HepG2 (cell line): ENCODE results near the gene SLC35A3. TPM values are rescaled to one million over a fixed set of nuclear protein-coding genes. Genes with fewer than 3 reads are reported as not detected.

Experiments used
- ATAC-seq: fragments of 200-7000 bp; cut with Tn5 transposase; 3 replicates; pipeline ENCODE4 v1.9.1; 2020; ENCODE audit warnings: mild to moderate bottlenecking, moderate library complexity
- BruUV-seq: library from RNA; stranded (reverse); fragments of 400-500 nt; replicated peaks from 2 replicates; lab custom pipeline; 2021; lab: Mats Ljungman, UMichigan
- CTCF ChIA-PET: fragments of 300-600 bp; formaldehyde crosslinking; extraction: SDS; loops from one replicate; lab custom pipeline; 2021; ENCODE audit warnings: low total read pairs, inconsistent platforms, low intra/inter-chr PET ratio; lab: Yijun Ruan, JAX
- POLR2A ChIA-PET: fragments of 350-600 bp; sonication (Branson Sonifier 250); formaldehyde crosslinking; loops from one replicate; lab custom pipeline; 2020; ENCODE audit warnings: antibody characterized with exemption, inconsistent platforms; lab: Yijun Ruan, JAX
- DNase-seq: peaks from one replicate; pipeline ENCODE4 v3.0.0-alpha.2; 2015; ENCODE audit warnings: low spot score
- FAIRE-seq: peaks from 3 replicates; lab custom pipeline; 2011; peaks lifted over from hg19 to GRCh38; lab: Jason Lieb, UNC
- H2AFZ ChIP-seq: one replicate; pipeline ENCODE4 v1.6.1; 2011; ENCODE audit warnings: low read length, inconsistent platforms
- H3K27ac ChIP-seq: fragments of 300-600 bp; 3 replicates; pipeline ENCODE4 v1.8.0; 2011; ENCODE audit warnings: mixed run types, mild to moderate bottlenecking, mixed read lengths, low read length, inconsistent platforms; ENCODE audit not compliant: insufficient read depth; ENCODE audit errors: extremely low read length
- H3K27me3 ChIP-seq, 2 experiments: fragments of 200-600 bp in 1 of 2; 2 replicates in 1 of 2; 3 replicates in 1 of 2; pipeline versions ENCODE4 v1.6.0 to v1.8.0; 2011; ENCODE audit warnings: low read length in 2 of 2, mild to moderate bottlenecking in 2 of 2, moderate library complexity in 2 of 2, inconsistent platforms in 1 of 2; ENCODE audit not compliant: insufficient read depth in 2 of 2, control insufficient read depth in 1 of 2
- H3K36me3 ChIP-seq, 2 experiments: fragments of 200-600 bp in 1 of 2; replicated peaks in 1 of 2; 2 replicates in 1 of 2; 3 replicates in 1 of 2; pipeline versions ENCODE4 v1.5.1 to v1.8.0; 2011; ENCODE audit warnings: low read length in 2 of 2, inconsistent platforms in 1 of 2; ENCODE audit not compliant: insufficient read depth in 2 of 2, control insufficient read depth in 1 of 2
- H3K4me1 ChIP-seq: 2 replicates; pipeline ENCODE4 v1.5.1; 2012; ENCODE audit warnings: low read length, inconsistent platforms; ENCODE audit not compliant: insufficient read depth
- H3K4me2 ChIP-seq: 2 replicates; pipeline ENCODE4 v1.6.0; 2011; ENCODE audit warnings: low read depth, low read length, inconsistent platforms
- H3K4me3 ChIP-seq, 3 experiments: fragments of 200-600 bp in 1 of 3; sonication (generic), shearing (Covaris generic) in 1 of 3; replicated peaks in 1 of 3; 2 replicates each; pipeline ENCODE4 v1.5.1; 2011 to 2016; ENCODE audit warnings: low read length in 3 of 3, inconsistent platforms in 2 of 3, low read depth in 2 of 3, mild to moderate bottlenecking in 2 of 3, control low read depth in 1 of 3, mixed read lengths in 1 of 3; ENCODE audit not compliant: insufficient read depth in 1 of 3
- H3K79me2 ChIP-seq: one replicate; pipeline ENCODE4 v1.6.1; 2011; ENCODE audit warnings: low read length, inconsistent platforms; ENCODE audit not compliant: insufficient read depth
- H3K9ac ChIP-seq: 2 replicates; pipeline ENCODE4 v1.6.0; 2011; ENCODE audit warnings: mild to moderate bottlenecking, low read depth, low read length, inconsistent platforms; ENCODE audit not compliant: insufficient read depth
- H3K9me3 ChIP-seq: 2 replicates; pipeline ENCODE4 v1.5.1; 2012; ENCODE audit warnings: mild to moderate bottlenecking, low read length
- H4K20me1 ChIP-seq: 2 replicates; pipeline ENCODE4 v1.6.0; 2011; ENCODE audit warnings: inconsistent platforms, mild to moderate bottlenecking, low read length, moderate library complexity; ENCODE audit not compliant: insufficient read depth
- AFF4 ChIP-seq: sonication (generic); formaldehyde crosslinking; IDR thresholded peaks from 2 replicates; pipeline ENCODE4 v1.4.0; 2020; ENCODE audit warnings: missing genetic modification reagents
- GRHL1 ChIP-seq: sonication (generic); formaldehyde crosslinking; conservative IDR thresholded peaks from 2 replicates; pipeline ENCODE4 v1.8.0; 2022; ENCODE audit warnings: missing genetic modification reagents
- MXD4 ChIP-seq: IDR thresholded peaks from 2 replicates; pipeline ENCODE4 v1.6.1; 2016; ENCODE audit warnings: mild to moderate bottlenecking, missing biosample characterization, missing genetic modification reagents
- POGZ ChIP-seq: sonication (generic); formaldehyde crosslinking; IDR thresholded peaks from 2 replicates; pipeline ENCODE4 v1.4.0; 2020; ENCODE audit warnings: mild to moderate bottlenecking, missing genetic modification reagents
- PREB ChIP-seq: sonication (generic); formaldehyde crosslinking; IDR thresholded peaks from 2 replicates; pipeline ENCODE4 v1.4.0; 2020; ENCODE audit warnings: missing genetic modification reagents
- PTBP1 ChIP-seq: fragments of 200-400 bp; formaldehyde crosslinking; IDR thresholded peaks from 2 replicates; pipeline ENCODE4 v1.6.1; 2018; ENCODE audit warnings: low read length, low read depth; ENCODE audit not compliant: poor library complexity, severe bottlenecking
- RORA ChIP-seq: sonication (generic); formaldehyde crosslinking; IDR thresholded peaks from 2 replicates; pipeline ENCODE4 v1.5.0; 2020; ENCODE audit warnings: mild to moderate bottlenecking, missing genetic modification reagents, moderate library complexity
- SIN3B ChIP-seq: fragments of 150-350 bp; IDR thresholded peaks from 2 replicates; pipeline ENCODE4 v1.6.1; 2014; ENCODE audit warnings: low read length
- ZNF10 ChIP-seq: sonication (generic); formaldehyde crosslinking; IDR thresholded peaks from 2 replicates; pipeline ENCODE4 v1.4.0; 2020; ENCODE audit warnings: mild to moderate bottlenecking, low read depth, missing genetic modification reagents, borderline replicate concordance
- ZNF124 ChIP-seq: sonication (generic); formaldehyde crosslinking; IDR thresholded peaks from 2 replicates; pipeline ENCODE4 v1.4.0; 2020; ENCODE audit warnings: missing genetic modification reagents
- ZNF20 ChIP-seq: sonication (generic); formaldehyde crosslinking; IDR thresholded peaks from 2 replicates; pipeline ENCODE4 v1.4.0; 2020; ENCODE audit warnings: mild to moderate bottlenecking, moderate library complexity, missing genetic modification reagents
- ZNF580 ChIP-seq: IDR thresholded peaks from 2 replicates; pipeline ENCODE4 v1.6.1; 2016; ENCODE audit warnings: low read depth, borderline replicate concordance
- ZNF644 ChIP-seq: IDR thresholded peaks from 2 replicates; pipeline ENCODE4 v1.6.1; 2016; ENCODE audit warnings: low read depth
- WGBS: methylation state at CpG from one replicate; pipeline ENCODE4 v1.1.6; 2017; ENCODE audit warnings: low lambda C conversion rate; 5-methylcytosine and 5-hydroxymethylcytosine counted together
- in situ Hi-C: cut with HindIII; loops from 2 replicates; pipeline ENCODE4 v1.10.0; 2017; ENCODE audit warnings: low pct_unique_long_range_greater_than_20kb; ENCODE audit not compliant: extremely low pct_ligation_motif_present
- intact Hi-C: fragments of 100-400 bp; cut with micrococcal nuclease; formaldehyde crosslinking; loops from one replicate; pipeline ENCODE4 v1.10.0; 2022; ENCODE audit not compliant: unreplicated experiment
- polyA plus RNA-seq, 8 experiments: library from polyadenylated mRNA; depleted of rRNA in 3 of 8; stranded (reverse) in 7 of 8; unstranded in 1 of 8; fragments of >200 nt; fragmentation: Illumina TruSeq in 4 of 8; extraction: Trizol in 4 of 8; gene quantifications; 2 replicates each; pipeline versions ENCODE4 v1.2.1 to v1.2.3, GENCODE V29; 2011 to 2016; ENCODE audit warnings: low read depth in 4 of 8, missing spikeins in 1 of 8, mixed read lengths in 1 of 8; ENCODE audit not compliant: insufficient read depth in 1 of 8
- total RNA-seq, 5 experiments: library from RNA; depleted of rRNA; stranded (reverse); fragments of >200 nt; fragmentation: Illumina TruSeq; extraction: Trizol; gene quantifications; 2 replicates each; pipeline ENCODE4 v1.2.3, GENCODE V29; 2016; ENCODE audit warnings: low read depth in 1 of 5

SLC35A3 gene
- total and polyA plus RNA-seq, 2 of the 13 experiments (the other 11 are each of a cell fraction or from before 2014, with no cell fraction given) = 11.2 to 24.9 TPM

GRCh38 chr1:99978218-99978617, 8.4 kb downstream of the SLC35A3 start:
- 100% methylated on average over 2 of the region's 2 CpGs for WGBS
- H3K4me2 ChIP-seq = no peak overlapping the region
- no peak for DNase-seq
- ChIA-PET CTCF (no interaction called here), POLR2A (no interaction called here)
- H3K36me3 ChIP-seq = peaks cover 2 to 19% of the 10 kb centered on the region in 2 experiments; a peak in 3 of 5 replicates
- no peaks in the 10 kb centered on the region for H4K20me1 ChIP-seq
- no peak overlapping the region for H2AFZ ChIP-seq
- TF ChIP-seq PTBP1 (no peak), SIN3B (no peak), ZNF124 (CRISPR knock-in tag) (no peak)
- H3K4me1 ChIP-seq = no peaks in the 10 kb centered on the region
- in situ Hi-C loops (no loop called here), intact Hi-C loops (no loop called here)
- no peak overlapping the region for H3K27ac ChIP-seq
- H3K4me3 ChIP-seq = no peak overlapping the region
- BruUV-seq = no TSS peak
- no peak for FAIRE-seq
- H3K9me3 ChIP-seq = no peaks in the 10 kb centered on the region
- no peaks in the 10 kb centered on the region for H3K27me3 ChIP-seq
- peaks cover 17% of the 10 kb centered on the region for H3K79me2 ChIP-seq
- no peak overlapping the region for H3K9ac ChIP-seq
- ATAC-seq = no peak

GRCh38 chr1:99979091-99979490, 9.3 kb downstream of the SLC35A3 start:
- POLR2A ChIA-PET = no interaction called here
- FAIRE-seq (no peak), ATAC-seq (no peak), DNase-seq (no peak)
- H3K27me3 ChIP-seq = no peaks in the 10 kb centered on the region
- CTCF ChIA-PET = no interaction called here
- no peaks in the 10 kb centered on the region for H4K20me1 ChIP-seq
- intact Hi-C loops (no loop called here), in situ Hi-C loops (no loop called here)
- no TSS peak for BruUV-seq
- peaks cover 13% of the 10 kb centered on the region for H3K79me2 ChIP-seq
- H3K9me3 ChIP-seq = no peaks in the 10 kb centered on the region
- no peak overlapping the region for H3K9ac ChIP-seq
- H3K4me2 ChIP-seq = no peak overlapping the region
- no peaks in the 10 kb centered on the region for H3K4me1 ChIP-seq
- no peak overlapping the region for H2AFZ ChIP-seq
- H3K4me3 ChIP-seq = no peak overlapping the region
- peaks cover 2 to 19% of the 10 kb centered on the region in 2 experiments; a peak in 3 of 5 replicates for H3K36me3 ChIP-seq
- no peak overlapping the region for H3K27ac ChIP-seq
- TF ChIP-seq ZNF644 (CRISPR knock-in tag) = no peak
- no peak for TF ChIP-seq PREB
- TF ChIP-seq RORA = no peak
- TF ChIP-seq AFF4 (CRISPR knock-in tag) = no peak
- no peak for TF ChIP-seq ZNF580 (CRISPR knock-in tag)
- no peak for TF ChIP-seq ZNF20 (CRISPR knock-in tag)
- TF ChIP-seq MXD4 (CRISPR knock-in tag) = no peak
- TF ChIP-seq GRHL1 = no peak
- no peak for TF ChIP-seq ZNF10
- no peak for TF ChIP-seq POGZ
